ENCODE measurements around the gene CDK2.
A peak's percentile ranks its signal among the peaks of the same experiment; 100 is the strongest.

The CDK2 gene

GRCh38 chr12:56014205-56014604, 47.6 kb downstream of the CDK2 start:
- TF ChIP-seq NFIC (IDR thresholded peaks at IDR 0.05): peak; percentile 76
- TF ChIP-seq CREB1 (IDR thresholded peaks at IDR 0.05; ENCODE audit: low read depth): no peak

- TF ChIP-seq TCF12 (IDR thresholded peaks at IDR 0.05; ENCODE audit: low read depth): no peak
- TF ChIP-seq ZBTB7A (IDR thresholded peaks at IDR 0.05; ENCODE audit: low read depth): no peak
- TF ChIP-seq USF1 (IDR thresholded peaks at IDR 0.05): no peak
- TF ChIP-seq EP300 (IDR thresholded peaks at IDR 0.05; ENCODE audit: borderline replicate concordance): no peak
- no peak for TF ChIP-seq TAF1 (IDR thresholded peaks at IDR 0.05; ENCODE audit: low read depth)
- no peak for TF ChIP-seq CEBPB (IDR thresholded peaks at IDR 0.05)
- no peak for TF ChIP-seq NFIC (IDR thresholded peaks at IDR 0.05)
- TF ChIP-seq REST (IDR thresholded peaks at IDR 0.05; ENCODE audit: low read depth): no peak
- TF ChIP-seq MAX (IDR thresholded peaks at IDR 0.05): no peak
These were observed 50.6 kb downstream of the CDK2 start for GRCh38 chr12:56017181-56017580.

- TF ChIP-seq USF1 (IDR thresholded peaks at IDR 0.05) (no peak), NFIC (IDR thresholded peaks at IDR 0.05) (no peak), EP300 (IDR thresholded peaks at IDR 0.05; ENCODE audit: borderline replicate concordance) (no peak), TCF12 (IDR thresholded peaks at IDR 0.05; ENCODE audit: low read depth) (no peak)
These were observed 51.7 kb downstream of the CDK2 start for GRCh38 chr12:56018356-56018755.

GRCh38 chr12:56020423-56021184, 54.0 kb downstream of the CDK2 start, which contains the start of gene IKZF4:
Gene IKZF4, plus strand, starts transcription at chr12:56021043. Its CDS starts 451 bp downstream, at chr12:56021494.
- no peak for TF ChIP-seq RAD21 (IDR thresholded peaks at IDR 0.05; ENCODE audit: low read depth)
- no peak for TF ChIP-seq FOXM1 (IDR thresholded peaks at IDR 0.05; ENCODE audit: borderline replicate concordance, low read depth)
- no peak for TF ChIP-seq CEBPB (IDR thresholded peaks at IDR 0.05)

GRCh38 chr12:56021889-56022497, 55.4 kb downstream of the CDK2 start:
- TF ChIP-seq EGR1 (IDR thresholded peaks at IDR 0.05) (no peak), TAF1 (IDR thresholded peaks at IDR 0.05; ENCODE audit: low read depth) (no peak), CREB1 (IDR thresholded peaks at IDR 0.05; ENCODE audit: low read depth) (no peak), REST (IDR thresholded peaks at IDR 0.05; ENCODE audit: low read depth) (no peak), NFIC (IDR thresholded peaks at IDR 0.05) (no peak), FOXM1 (IDR thresholded peaks at IDR 0.05; ENCODE audit: borderline replicate concordance, low read depth) (no peak), ZBTB7A (IDR thresholded peaks at IDR 0.05; ENCODE audit: low read depth) (no peak), CEBPB (IDR thresholded peaks at IDR 0.05) (no peak), RAD21 (IDR thresholded peaks at IDR 0.05; ENCODE audit: low read depth) (no peak), TEAD4 (IDR thresholded peaks at IDR 0.05) (no peak), EP300 (IDR thresholded peaks at IDR 0.05; ENCODE audit: borderline replicate concordance) (no peak), TCF12 (IDR thresholded peaks at IDR 0.05; ENCODE audit: low read depth) (no peak), MAX (IDR thresholded peaks at IDR 0.05) (no peak), USF1 (IDR thresholded peaks at IDR 0.05) (no peak)
